ENCODE measurements around the gene WDR3.
"Not testable (repeated sequence)": the region's sequence is repeated elsewhere in the genome, so short reads cannot be mapped to it uniquely, and the experiment has no call there.

WDR3 gene

DNA sequence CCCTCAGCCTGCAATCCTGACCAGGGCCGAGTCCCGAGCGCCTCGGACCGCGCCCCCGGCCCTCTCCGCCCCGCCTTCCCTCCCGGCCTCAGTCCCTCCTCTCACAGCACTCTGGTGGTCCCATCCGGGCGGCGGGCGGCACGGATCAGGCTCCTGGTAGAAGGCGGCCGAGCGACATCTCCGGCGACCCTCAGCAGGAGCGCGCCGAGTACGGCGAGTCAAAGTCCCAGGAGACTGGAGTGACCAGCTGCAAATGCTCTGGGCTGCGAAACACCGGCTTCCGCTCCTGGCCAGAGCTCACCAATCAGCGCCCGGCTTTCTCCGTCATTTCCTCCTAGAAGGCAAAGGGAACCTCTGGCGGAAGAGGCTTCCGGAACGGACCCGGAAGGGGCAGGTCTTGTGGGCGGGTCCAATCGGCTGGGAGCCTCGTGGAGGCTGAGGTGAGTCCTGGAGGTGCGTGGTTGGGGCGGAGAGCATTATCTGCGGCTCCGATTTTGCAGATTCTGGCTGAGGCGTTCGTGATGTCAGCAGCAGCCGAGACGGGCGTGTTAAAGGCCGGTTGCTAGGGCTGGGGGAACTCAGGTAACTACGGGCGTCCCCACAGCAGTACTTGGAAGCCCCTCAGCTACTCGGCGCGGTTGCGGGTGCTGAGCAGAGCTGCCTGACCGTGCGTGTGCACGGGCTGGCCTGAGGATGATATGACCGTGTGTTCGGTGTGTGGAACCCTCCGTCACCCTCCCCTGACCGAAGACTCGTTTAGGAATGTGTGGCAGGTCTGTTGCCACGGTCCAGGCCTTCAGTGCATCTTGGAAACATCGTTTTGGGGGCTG lies at the start of gene WDR3, which contains the start of gene GDAP2:
Gene WDR3, plus strand, starts transcription at position 397 of the 830 bp plus-strand sequence. CDS start 3,581 bp downstream, outside the sequence.
Gene GDAP2, minus strand, starts transcription at position 279 of the 830 bp plus-strand sequence. CDS start 9,264 bp downstream, outside the sequence.
- DNase-seq (ENCODE audit: low spot score): peak; percentile 98

DNA sequence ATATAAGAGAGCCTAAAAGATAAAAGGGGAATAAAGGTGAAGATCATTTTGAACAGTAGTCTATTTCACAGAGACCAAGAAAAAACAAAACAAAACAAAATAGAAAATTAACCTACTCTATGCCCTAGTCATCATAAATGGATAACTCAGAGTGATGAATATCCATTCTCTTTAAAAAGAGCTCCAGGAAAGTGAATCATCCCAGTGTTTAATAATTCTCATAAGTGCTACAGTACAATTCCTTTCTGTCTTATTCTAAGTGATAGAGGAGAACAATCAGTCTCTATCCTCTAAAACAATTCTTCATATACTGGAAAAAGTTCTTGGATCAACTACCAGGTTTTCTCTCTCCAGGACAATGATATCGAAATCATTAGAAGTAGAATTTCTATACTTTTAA lies 45.9 kb upstream of the WDR3 start:
- DNase-seq (ENCODE audit: low spot score): no peak

DNA sequence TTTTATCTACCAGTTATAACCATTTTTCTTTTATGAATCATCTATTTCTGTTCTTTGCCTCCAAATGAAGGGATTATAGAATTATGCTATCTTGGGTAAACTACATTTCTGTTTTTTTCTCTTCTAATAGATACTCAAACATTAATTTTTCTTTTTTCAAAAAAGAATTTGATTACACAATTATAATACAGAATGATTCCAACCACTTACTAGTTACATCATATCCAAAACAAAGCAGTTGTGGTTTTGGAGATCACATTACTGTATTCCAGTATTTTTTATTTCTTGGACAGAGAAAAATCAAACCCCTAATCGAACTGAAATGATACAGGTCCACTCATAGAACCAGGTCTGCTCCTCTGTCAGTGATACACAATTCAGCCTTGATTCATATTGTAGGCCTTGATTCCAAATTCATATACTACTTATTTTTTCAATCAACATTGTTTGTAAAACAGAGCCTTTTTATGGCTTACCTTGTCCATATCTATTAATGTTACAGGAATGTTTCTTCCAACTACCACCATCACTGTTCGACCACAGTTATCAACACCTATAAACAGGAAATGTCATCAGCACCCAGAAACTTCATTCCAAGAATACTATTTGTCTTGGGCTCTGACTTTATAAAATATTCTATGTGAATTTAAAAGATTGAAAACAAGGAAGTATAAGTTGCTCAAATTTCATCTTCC lies 43.3 kb upstream of the WDR3 start:
- no peak for DNase-seq (ENCODE audit: low spot score)

DNA sequence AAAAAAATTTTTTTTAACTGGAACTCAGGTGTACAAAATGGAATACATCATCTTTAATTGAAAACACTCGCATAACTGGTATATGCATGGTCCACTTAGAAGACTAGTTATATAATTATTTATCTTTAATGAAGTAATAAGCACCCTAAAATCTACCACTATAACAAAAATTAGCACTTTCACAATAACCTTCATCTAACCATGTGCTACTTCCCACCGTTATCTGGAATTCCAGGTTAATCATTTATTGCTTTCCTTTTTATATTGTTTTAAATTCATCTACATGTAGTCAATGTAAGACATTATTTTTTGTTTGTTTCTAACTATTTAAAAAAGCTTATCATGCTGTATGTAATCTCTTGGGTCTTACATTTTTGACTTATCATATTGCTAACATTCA lies 39.1 kb upstream of the WDR3 start:
- DNase-seq (ENCODE audit: low spot score): no peak

GRCh38 chr1:117892512-117892911 lies 37.0 kb upstream of the WDR3 start:
- DNase-seq (ENCODE audit: low spot score): no peak

GRCh38 chr1:117894078-117894477 lies 35.5 kb upstream of the WDR3 start:
- DNase-seq (ENCODE audit: low spot score): no peak

DNA sequence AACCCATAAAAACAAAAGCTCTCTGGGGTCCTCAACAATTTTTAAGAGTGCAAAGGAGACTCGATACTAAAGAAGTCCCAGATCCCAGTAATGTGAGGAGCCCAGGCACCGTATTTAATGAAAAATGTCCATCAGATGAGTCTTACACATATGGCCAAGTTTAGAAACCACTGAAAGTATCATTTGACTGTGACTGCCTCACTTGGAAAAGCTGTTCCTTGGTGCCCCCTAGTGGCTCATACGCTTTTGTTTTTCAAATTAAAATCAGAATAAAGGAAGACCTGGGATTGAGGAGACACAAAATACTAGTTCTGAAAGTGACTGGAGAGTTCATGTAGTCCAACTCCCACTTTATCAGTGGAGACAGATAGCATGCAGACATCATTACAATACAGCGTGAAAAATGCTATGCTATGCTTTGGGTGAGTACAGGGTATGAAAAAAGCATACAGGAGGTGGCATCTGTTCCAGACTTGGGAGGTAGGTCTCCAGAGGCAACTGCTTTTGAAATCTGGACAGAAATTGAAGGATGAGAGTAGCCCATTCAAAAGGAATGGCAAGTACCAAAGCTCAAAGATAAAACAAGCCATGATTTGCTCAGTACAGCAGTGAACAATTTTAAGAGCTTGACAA lies 33.9 kb upstream of the WDR3 start:
- DNase-seq (ENCODE audit: low spot score): peak; percentile 79

- DNase-seq (ENCODE audit: low spot score): no peak
Measured at GRCh38 chr1:117897551-117897950, 32.0 kb upstream of the WDR3 start.

DNA sequence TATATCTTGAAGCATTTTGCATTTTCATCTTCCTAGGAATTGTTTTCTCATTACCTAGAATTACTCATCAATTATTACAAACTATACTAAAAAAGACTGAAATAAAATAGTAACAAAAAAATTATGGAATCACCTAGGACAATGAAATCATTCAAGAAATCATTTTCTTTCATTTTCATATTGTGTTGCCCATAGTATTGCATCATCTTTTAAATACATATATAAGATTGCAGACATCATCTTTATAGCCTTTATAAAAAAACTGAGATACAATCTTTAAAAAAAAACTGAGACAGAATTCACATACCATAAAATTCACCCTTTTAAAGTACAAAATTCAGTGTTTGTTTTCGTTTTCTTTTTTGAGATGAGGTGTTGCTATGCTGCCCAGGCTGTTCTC lies 29.7 kb upstream of the WDR3 start:
- no peak for DNase-seq (ENCODE audit: low spot score)

GRCh38 chr1:117902944-117903343 lies 26.6 kb upstream of the WDR3 start:
- no peak for DNase-seq (ENCODE audit: low spot score)

DNA sequence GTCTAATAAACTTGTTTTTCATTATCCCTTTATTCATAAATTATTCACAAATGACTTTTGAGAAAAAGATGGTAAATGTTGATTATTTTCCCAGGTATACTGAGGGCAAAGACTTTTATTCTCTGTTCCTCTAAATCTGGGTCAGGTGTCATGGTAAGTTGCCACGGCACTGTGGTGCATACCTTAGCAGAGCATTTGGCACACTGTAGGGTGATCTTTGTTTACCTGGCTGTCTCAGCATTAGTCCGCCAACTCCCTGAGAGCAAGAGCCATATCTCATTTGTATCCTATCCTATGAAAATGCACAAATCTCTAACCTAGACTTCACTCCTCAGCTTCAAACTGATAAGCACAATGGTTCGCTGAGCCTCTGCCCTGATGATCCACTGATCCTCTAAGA lies 25.1 kb upstream of the WDR3 start:
- DNase-seq (ENCODE audit: low spot score): no peak

DNA sequence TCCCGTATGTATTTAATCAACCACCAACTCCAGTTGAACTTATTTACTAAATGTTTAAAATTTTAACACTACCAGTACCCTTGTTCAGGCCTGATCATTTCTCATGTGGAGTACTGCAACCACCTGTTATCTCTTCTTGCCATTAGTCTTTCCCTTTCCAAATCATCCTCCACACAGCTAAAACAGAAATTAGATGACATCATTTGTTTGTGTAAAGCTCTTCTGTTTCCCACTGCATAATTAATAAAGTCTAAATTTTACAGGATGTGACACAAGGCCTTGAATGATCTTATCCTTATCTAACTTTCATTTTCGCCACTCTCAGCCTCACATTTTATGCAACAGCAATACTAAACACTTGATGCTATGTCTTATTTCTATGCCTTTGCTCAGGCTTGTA lies 24.5 kb upstream of the WDR3 start:
- no peak for DNase-seq (ENCODE audit: low spot score)

DNA sequence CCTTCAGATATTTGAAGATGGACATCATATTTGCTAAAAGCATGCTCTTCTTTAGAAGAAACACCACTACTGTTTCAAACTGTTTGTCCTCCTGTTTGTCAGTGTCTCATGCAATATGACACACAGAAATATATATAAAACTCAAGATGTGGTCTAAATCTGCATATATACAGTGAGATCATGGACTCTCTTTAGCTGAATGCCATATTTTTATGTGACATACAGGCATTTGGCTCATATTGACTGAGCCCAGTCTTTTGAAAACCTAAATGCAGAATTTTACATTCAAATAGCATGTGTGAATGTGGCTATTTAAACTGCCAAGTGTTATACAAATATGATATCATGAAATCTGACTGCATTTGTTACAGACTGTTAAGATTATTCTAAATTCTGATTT lies 18.5 kb upstream of the WDR3 start:
- no peak for DNase-seq (ENCODE audit: low spot score)

- no peak for DNase-seq (ENCODE audit: low spot score)
Measured at GRCh38 chr1:117919376-117919775, 10.2 kb upstream of the WDR3 start.

DNA sequence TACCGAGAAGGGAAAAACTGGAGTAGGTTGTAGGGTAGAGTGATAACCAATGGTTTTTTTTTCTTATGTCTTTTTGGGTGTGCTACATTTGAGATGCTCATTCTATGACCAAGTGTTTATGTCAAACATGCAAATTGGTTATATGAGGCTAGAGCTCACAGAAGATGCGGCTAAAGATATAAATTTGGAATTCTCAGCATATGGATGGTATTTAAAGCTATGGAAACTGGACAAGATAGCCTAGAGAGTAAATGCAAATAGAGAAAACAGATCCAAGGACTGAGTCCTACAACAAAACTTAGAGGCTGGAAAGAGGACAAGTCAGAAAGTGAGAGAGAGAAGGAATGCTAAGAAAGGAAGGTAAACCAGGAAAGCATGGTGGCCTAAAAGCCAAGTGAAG lies 7.5 kb upstream of the WDR3 start:
- no peak for DNase-seq (ENCODE audit: low spot score)

DNA sequence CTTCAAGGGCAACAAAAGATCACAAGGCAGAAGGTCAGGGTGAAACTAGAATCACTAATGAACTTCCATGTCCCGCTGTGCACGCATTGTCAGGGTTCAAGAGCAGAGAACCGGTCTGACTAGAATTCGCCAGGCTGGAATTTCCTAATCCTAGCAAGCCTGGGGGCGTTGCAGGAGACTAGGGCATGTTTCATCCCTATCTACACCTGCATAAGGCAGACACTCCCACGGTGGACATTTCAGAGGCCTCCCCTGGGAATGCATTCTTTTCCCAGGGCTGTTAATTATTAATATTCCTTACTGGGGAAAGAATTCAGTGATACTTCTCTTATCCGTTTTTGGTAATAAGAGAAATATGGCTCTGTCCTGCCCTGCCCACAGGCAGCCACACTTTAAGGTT lies 6.8 kb upstream of the WDR3 start:
- DNase-seq (ENCODE audit: low spot score): not testable (repeated sequence)

- peak; percentile 38 for DNase-seq (ENCODE audit: low spot score)
Measured at GRCh38 chr1:117925981-117926380, 3.6 kb upstream of the WDR3 start.

DNA sequence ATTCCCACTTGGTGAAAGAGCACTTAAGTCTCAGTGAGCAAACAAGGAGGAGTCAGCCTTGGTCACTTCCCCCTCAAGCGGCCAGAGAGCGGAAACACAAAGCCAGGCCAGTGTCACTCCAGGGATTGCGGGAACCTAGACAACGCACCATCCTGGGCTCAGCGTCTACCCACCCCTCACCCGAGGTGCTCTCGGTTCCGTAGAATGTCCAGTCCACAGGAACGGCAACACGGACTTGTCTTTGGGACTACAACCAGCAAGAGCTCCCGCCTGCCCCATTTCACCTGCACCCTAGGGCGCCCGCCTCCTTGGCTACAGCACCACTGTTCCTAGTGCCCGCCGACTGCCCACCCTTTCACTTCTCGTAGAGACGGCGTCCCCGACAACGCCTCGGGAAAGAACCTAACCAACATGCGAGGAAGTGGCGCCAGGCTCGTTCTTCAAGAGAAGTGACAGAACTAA lies 627 bp upstream of the WDR3 start:
- peak; percentile 64 for DNase-seq (ENCODE audit: low spot score)

DNA sequence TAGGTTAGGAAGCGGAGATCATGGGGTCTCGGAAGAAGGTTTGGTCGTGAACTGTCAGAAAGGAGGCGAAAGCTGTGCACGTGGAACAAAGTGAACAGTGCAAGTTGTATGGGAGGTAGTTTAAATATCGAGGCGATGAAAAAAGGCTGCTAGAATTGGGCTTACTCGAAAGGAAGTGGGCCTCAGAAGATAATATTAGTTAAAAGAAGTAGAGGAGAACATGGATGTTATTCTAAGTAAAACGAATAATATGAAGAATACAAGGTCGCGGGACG lies 571 bp downstream of the WDR3 start:
- no peak for DNase-seq (ENCODE audit: low spot score)

GRCh38 chr1:117930484-117930883 lies 945 bp downstream of the WDR3 start:
- no peak for DNase-seq (ENCODE audit: low spot score)

DNA sequence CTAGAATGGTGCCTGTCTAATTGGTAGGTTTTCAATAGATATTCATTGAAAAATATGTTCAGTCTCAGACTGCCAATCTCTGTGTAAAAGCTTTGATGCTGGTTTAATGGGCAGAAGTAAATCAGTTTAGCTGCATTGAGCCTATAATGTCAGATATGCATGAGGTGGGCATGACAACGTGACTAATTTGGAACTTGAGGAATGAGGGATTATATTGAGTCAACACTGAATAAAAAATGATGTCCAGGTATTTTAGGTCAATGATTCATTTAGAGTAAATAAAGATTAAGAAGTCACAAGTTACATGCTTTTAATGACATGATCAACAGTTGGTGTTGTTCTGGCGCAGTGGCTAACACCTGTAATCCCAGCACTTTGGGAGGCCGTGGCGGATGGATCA lies 3.0 kb downstream of the WDR3 start:
- no peak for DNase-seq (ENCODE audit: low spot score)

DNA sequence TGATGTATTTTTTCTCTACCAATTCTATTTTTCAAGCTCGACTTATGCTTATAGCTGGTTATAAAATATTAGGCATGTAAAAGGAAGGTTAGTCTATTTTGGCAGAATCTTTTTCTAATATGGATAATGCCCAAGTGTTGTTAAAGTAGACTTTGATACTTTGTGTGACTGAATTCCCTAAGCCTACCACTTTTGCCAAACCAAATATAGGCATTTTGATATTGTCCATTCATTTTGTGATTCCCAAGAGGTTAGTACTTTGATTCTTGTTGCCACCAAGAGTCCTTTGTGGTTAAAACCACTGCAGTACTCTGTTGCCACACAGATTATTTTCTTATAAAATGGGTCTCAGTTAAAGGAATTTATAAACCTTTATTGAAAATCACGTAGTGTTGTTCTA lies 4.2 kb downstream of the WDR3 start:
- no peak for DNase-seq (ENCODE audit: low spot score)

GRCh38 chr1:117942293-117942692 lies 12.8 kb downstream of the WDR3 start:
- no peak for DNase-seq (ENCODE audit: low spot score)

Data from pons (tissue), 1 donor.